Caco-2 (cell line): ENCODE data around the gene MEGF8. TPM values are rescaled to one million over a fixed set of nuclear protein-coding genes. Genes with fewer than 3 reads are reported as not detected.
"Not testable (repeated sequence)": the region's sequence is repeated elsewhere in the genome, so short reads cannot be mapped to it uniquely, and the experiment has no call there.

ENCODE experiments used
- BruUV-seq: library from RNA; stranded (reverse); fragments of 400-500 nt; replicated peaks from 2 replicates; lab custom pipeline; 2021; lab: Mats Ljungman, UMichigan
- CTCF ChIA-PET: fragments of 300-600 bp; sonication (Branson Sonifier 250); formaldehyde crosslinking; loops from one replicate; lab custom pipeline; 2022; ENCODE audit warnings: antibody characterized with exemption; lab: Charles Lee
- POLR2A ChIA-PET: fragments of 300-600 bp; sonication (Branson Sonifier 250); formaldehyde crosslinking; loops from one replicate; lab custom pipeline; 2022; ENCODE audit warnings: antibody characterized with exemption; lab: Charles Lee
- DNase-seq, 2 experiments: peaks; one replicate each; pipeline versions ENCODE4 v3.0.0 to v3.0.0-alpha.2; 2020 to 2022
- H3K27me3 ChIP-seq: replicated peaks from 2 replicates; pipeline ENCODE4 v1.6.0; 2011; ENCODE audit warnings: low read length; ENCODE audit not compliant: control insufficient read depth, insufficient read depth
- H3K36me3 ChIP-seq: 2 replicates; pipeline ENCODE4 v1.5.1; 2011; ENCODE audit warnings: low read length; ENCODE audit not compliant: control insufficient read depth, insufficient read depth
- H3K4me1 ChIP-seq: fragments of 250-450 bp; sonication (Bioruptor Pico); 2 replicates; pipeline ENCODE4 v1.5.1; 2020; ENCODE audit warnings: mild to moderate bottlenecking
- H3K4me3 ChIP-seq: 2 replicates; pipeline ENCODE4 v1.5.1; 2011; ENCODE audit warnings: low read depth, mild to moderate bottlenecking, control low read depth, low read length
- H3K9me3 ChIP-seq: fragments of 250-450 bp; sonication (Bioruptor Pico); 2 replicates; pipeline ENCODE4 v1.5.1; 2020; ENCODE audit warnings: mild to moderate bottlenecking, moderate library complexity
- H3K27ac Mint-ChIP-seq: one replicate; pipeline ENCODE4 v1.8.0; 2022; ENCODE audit warnings: mixed read lengths; ENCODE audit not compliant: unreplicated experiment
- H3K27me3 Mint-ChIP-seq: one replicate; pipeline ENCODE4 v1.8.0; 2022; ENCODE audit warnings: mixed read lengths; ENCODE audit not compliant: insufficient read depth, unreplicated experiment
- H3K36me3 Mint-ChIP-seq: one replicate; pipeline ENCODE4 v1.8.0; 2022; ENCODE audit warnings: mild to moderate bottlenecking, mixed read lengths; ENCODE audit not compliant: insufficient read depth, unreplicated experiment
- H3K4me1 Mint-ChIP-seq: one replicate; pipeline ENCODE4 v1.8.0; 2022; ENCODE audit warnings: low read depth, mixed read lengths; ENCODE audit not compliant: unreplicated experiment
- H3K4me3 Mint-ChIP-seq: one replicate; pipeline ENCODE4 v1.8.0; 2022; ENCODE audit warnings: mild to moderate bottlenecking, moderate library complexity, mixed read lengths; ENCODE audit not compliant: unreplicated experiment
- H3K9me3 Mint-ChIP-seq: one replicate; pipeline ENCODE4 v1.8.0; 2022; ENCODE audit warnings: mixed read lengths; ENCODE audit not compliant: unreplicated experiment
- CTCF ChIP-seq, 2 experiments: fragments of 200-600 bp in 1 of 2; IDR thresholded peaks; 1 replicate in 1 of 2; 2 replicates in 1 of 2; pipeline versions ENCODE4 v1.5.1 to v1.8.0; 2011 to 2022; ENCODE audit warnings: antibody characterized with exemption in 1 of 2, control low read depth in 1 of 2, inconsistent platforms in 1 of 2, low read depth in 1 of 2, low read length in 1 of 2, mild to moderate bottlenecking in 1 of 2, moderate library complexity in 1 of 2; ENCODE audit not compliant: insufficient read depth in 1 of 2, severe bottlenecking in 1 of 2, unreplicated experiment in 1 of 2
- intact Hi-C: fragments of 100-400 bp; cut with micrococcal nuclease; formaldehyde crosslinking; loops from one replicate; pipeline ENCODE4 v1.10.0; 2022; ENCODE audit not compliant: unreplicated experiment
- total RNA-seq: library from RNA; stranded (reverse); gene quantifications from 2 replicates; pipeline ENCODE4 v1.2.3, GENCODE V29; 2022

Gene MEGF8
- total RNA-seq, 1 experiment from 2014 or later, result 17.9 TPM

- no peak overlapping the region for H3K27ac Mint-ChIP-seq
- no peaks in the 10 kb centered on the region for H3K36me3 ChIP-seq
- no peaks in the 10 kb centered on the region for H3K27me3 Mint-ChIP-seq
- no peak for DNase-seq
- no peaks in the 10 kb centered on the region for H3K27me3 ChIP-seq
- no peaks in the 10 kb centered on the region for H3K36me3 Mint-ChIP-seq
- no peaks in the 10 kb centered on the region for H3K4me1 ChIP-seq
- TF ChIP-seq CTCF (IDR thresholded peaks at IDR 0.05; ENCODE audit: insufficient read depth in 1 of 2, low read depth in 1 of 2, low read length in 1 of 2, severe bottlenecking in 1 of 2, unreplicated experiment in 1 of 2), result no peak
- no peaks in the 10 kb centered on the region for H3K4me1 Mint-ChIP-seq
- no peaks in the 10 kb centered on the region for H3K9me3 Mint-ChIP-seq
- no peaks in the 10 kb centered on the region for H3K9me3 ChIP-seq
- no peak overlapping the region for H3K4me3 Mint-ChIP-seq
- no TSS peak for BruUV-seq
- intact Hi-C loops, result no loop called here
- H3K4me3 ChIP-seq, result no peak overlapping the region
- POLR2A ChIA-PET, result no interaction called here
- CTCF ChIA-PET, result no interaction called here
Observed at GRCh38 chr19:42334697-42335373, 9.4 kb downstream of the MEGF8 start.

DNA sequence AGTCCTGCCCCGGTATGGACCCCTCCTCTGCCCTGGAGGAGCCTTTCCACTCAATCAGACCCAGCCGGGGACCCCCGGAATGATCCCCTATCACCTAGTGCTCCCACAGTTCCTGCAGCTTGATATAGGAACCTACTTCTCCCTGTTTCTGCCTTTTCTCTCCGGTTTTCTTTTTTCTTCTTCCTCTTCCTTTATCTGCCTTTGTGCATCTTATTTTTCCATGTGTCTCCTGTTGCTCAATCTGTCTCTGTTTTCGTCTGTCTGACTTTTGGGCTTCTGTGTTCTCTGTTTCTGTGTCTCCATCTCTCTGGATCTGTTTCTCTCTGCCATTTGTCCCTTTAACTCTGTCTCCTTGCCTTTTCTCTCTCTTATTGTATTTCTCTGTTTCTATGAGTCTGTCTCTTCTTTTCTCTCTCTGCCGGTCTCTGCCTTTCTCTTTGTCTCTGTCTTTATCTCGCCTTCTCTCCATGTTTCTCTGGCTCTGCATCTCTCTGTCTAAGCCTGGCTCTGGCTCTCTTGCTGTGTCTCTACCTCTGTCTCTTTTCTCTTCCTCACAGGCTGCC, 10.0 kb downstream of the MEGF8 start:
- Histone ChIP-seq H3K9me3 (no peaks in the 10 kb centered on the region), H3K27me3 (no peaks in the 10 kb centered on the region), H3K4me1 (no peaks in the 10 kb centered on the region), H3K36me3 (no peaks in the 10 kb centered on the region), H3K4me3 (no peak overlapping the region)
- Mint-ChIP-seq H3K4me1 (no peaks in the 10 kb centered on the region), H3K27ac (no peak overlapping the region), H3K9me3 (no peaks in the 10 kb centered on the region), H3K4me3 (no peak overlapping the region), H3K27me3 (no peaks in the 10 kb centered on the region), H3K36me3 (no peaks in the 10 kb centered on the region)
- DNase-seq, result no peak
- ChIA-PET CTCF (no interaction called here), POLR2A (no interaction called here)
- no peak for TF ChIP-seq CTCF (IDR thresholded peaks at IDR 0.05; ENCODE audit: insufficient read depth in 1 of 2, low read depth in 1 of 2, low read length in 1 of 2, severe bottlenecking in 1 of 2, unreplicated experiment in 1 of 2)
- no TSS peak for BruUV-seq
- intact Hi-C loops, result no loop called here

- Histone ChIP-seq H3K4me1 (no peaks in the 10 kb centered on the region), H3K4me3 (no peak overlapping the region), H3K36me3 (no peaks in the 10 kb centered on the region), H3K9me3 (no peaks in the 10 kb centered on the region), H3K27me3 (no peaks in the 10 kb centered on the region)
- POLR2A ChIA-PET, result no interaction called here
- TF ChIP-seq CTCF (IDR thresholded peaks at IDR 0.05; ENCODE audit: insufficient read depth in 1 of 2, low read depth in 1 of 2, low read length in 1 of 2, severe bottlenecking in 1 of 2, unreplicated experiment in 1 of 2), result no peak
- BruUV-seq, result no TSS peak
- H3K4me3 Mint-ChIP-seq, result no peak overlapping the region
- H3K4me1 Mint-ChIP-seq, result no peaks in the 10 kb centered on the region
- H3K27me3 Mint-ChIP-seq, result no peaks in the 10 kb centered on the region
- intact Hi-C loops, result no loop called here
- CTCF ChIA-PET, result no interaction called here
- no peak for DNase-seq
- H3K36me3 Mint-ChIP-seq, result no peaks in the 10 kb centered on the region
- no peak overlapping the region for H3K27ac Mint-ChIP-seq
- no peaks in the 10 kb centered on the region for H3K9me3 Mint-ChIP-seq
Observed at GRCh38 chr19:42335971-42336370, 10.5 kb downstream of the MEGF8 start.

DNA sequence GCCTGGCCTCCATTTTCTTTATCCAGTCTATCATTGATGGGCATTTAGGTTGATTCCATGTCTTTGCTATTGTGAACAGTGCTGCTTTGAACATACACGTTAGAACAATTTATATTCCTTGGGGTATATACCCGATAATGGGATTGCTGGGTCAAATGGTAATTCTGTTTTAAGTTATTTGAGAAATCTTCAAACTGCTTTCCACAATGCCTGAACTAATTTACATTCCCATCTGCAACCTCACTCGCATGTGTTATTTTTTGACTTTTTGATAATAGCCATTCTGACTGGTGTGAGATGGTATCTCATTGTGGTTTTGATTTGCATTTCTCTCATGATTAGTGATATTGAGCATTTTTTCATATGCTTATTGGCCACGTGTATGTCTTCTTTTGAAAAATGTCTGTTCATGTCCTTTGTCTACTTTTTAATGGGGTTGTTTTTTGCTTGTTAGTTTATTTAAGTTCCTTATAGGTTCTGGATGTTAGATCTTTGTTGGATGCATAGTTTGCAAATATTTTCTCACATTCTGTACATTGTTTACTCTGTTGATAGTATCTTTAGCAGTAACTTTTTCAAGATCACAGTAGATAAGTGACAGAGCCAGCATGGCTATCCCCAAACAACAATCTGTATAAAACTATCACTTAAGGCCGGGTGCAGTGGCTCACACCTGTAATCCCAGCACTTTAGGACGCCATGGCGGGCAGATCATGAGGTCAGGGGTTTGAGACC, 13.9 kb downstream of the MEGF8 start:
- H3K27me3 ChIP-seq, POLR2A ChIA-PET: not testable (repeated sequence)

More for the DNA sequence above, 13.9 kb downstream of the MEGF8 start:
- H3K27me3 Mint-ChIP-seq, DNase-seq, intact Hi-C loops, H3K4me3 ChIP-seq, H3K4me1 ChIP-seq, H3K36me3 Mint-ChIP-seq, H3K9me3 ChIP-seq, H3K4me1 Mint-ChIP-seq, H3K4me3 Mint-ChIP-seq, H3K27ac Mint-ChIP-seq, CTCF ChIA-PET, H3K9me3 Mint-ChIP-seq, H3K36me3 ChIP-seq, BruUV-seq: not testable (repeated sequence)
